A172 (cell line): ENCODE results near the gene RAPGEF2. TPM values are rescaled to one million over a fixed set of nuclear protein-coding genes. Genes with fewer than 3 reads are reported as not detected.
"Not testable (repeated sequence)": the region's sequence is repeated elsewhere in the genome, so short reads cannot be mapped to it uniquely, and the experiment has no call there.

Experiments used
- DNase-seq: peaks from one replicate; pipeline ENCODE4 v3.0.0-alpha.2; 2015; ENCODE audit warnings: low spot score
- total RNA-seq: library from RNA; depleted of rRNA; stranded (reverse); fragments of >200 nt; shearing (Covaris generic); gene quantifications from 2 replicates; pipeline ENCODE4 v1.2.3, GENCODE V29; 2014

RAPGEF2 gene
- total RNA-seq, 1 experiment from 2014 or later, result 30.0 TPM

DNA sequence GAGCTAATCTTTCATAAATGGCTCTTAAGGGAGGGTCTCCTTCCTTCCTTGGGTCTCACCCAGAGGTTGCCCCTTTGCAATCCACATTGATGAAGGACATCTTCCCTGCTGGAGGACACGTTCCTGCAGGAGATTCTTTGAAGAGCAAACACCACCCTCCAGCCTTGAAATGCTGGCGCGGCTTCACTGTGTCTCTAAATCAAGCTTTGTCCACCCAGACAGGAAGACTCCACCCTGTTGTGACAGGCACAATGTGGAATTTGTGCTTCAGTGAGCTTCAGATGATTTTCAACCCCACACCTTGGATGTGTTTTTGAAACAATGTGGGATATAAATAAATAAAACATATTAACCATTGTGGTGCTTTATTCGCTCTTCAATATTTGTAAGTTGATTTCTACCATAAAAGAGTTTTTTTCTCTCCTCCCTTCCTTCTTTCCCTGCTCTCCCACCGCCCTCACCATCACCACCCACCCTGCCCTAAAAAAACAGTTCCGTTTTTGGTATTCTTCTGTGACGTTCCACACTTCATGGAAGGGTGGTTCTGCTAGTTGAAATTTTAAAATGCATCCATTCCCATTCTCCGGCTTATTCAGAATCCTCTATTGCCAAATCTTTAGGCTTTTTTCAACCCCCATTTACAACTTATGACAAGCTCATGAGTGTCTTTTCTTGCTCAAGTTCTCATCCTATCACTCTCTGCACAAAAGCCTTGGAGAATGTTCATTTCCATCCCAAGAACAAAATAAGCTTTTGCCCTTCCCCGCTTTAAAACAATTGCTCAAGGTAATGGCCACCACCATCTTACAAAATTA is 264.3 kb downstream of the RAPGEF2 start:
- DNase-seq, result peak; percentile 74

GRCh38 chr4:159367781-159368080 is 264.9 kb downstream of the RAPGEF2 start:
- DNase-seq, result no peak

GRCh38 chr4:159368320-159368719 is 265.4 kb downstream of the RAPGEF2 start:
- peak; percentile 79 for DNase-seq

DNA sequence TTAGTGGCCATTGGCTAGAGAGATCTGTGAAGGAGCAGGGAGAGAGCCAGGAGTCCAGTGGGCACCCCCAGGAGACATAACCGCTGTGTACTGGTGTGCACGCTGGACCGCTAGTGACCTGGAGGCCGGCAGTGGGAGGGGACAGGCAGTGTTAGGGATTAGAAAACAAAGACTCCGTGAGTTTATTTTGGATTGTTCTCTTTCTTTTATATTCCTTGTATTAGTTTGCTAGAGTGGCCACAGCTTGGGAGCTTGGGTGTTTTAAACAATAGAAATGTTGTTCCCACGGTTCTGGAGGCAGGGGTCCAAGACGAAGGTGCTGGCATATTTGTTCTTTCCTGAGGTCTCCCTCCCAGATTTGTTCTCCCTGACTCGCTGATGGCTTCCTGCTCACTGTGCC is 266.4 kb downstream of the RAPGEF2 start:
- DNase-seq, result no peak

- DNase-seq, result no peak
Observed at GRCh38 chr4:159370286-159370685, 267.4 kb downstream of the RAPGEF2 start.

DNA sequence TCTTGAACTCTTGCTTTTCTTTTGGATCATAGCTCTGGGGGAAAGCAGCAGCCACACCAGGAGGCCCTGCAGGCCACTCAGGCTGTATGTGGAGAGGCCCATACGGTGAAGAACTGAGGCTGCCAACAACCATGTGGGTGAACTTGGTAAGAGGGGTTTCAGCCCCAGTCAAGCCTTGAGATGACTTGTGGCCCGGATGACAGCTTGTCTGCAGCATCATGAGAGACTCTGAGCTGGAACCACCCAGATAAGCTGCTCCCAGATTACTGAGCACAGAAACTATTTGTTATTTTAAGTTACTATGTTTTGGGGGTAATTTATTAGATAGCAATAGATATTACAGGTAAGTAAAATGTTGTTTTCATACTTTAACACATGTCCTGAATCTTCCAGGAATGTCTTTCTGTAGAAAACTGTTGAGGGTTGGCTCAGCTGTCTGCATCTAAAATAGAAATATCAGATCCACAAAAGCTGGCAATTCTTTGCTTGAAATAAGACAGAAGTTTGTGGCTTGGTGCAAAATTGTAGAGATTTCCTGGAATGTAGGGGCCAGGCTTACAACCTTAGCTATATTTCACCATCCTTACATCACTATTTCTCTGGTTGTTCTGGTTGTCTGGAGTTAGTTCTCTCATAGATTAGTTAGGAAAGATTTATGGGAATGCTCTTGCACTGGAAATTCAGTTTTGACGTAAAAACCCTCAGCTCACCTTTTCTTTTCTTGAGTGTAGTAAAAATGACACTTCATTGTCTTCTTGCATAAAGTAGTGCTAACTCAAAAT is 272.1 kb downstream of the RAPGEF2 start:
- no peak for DNase-seq

DNA sequence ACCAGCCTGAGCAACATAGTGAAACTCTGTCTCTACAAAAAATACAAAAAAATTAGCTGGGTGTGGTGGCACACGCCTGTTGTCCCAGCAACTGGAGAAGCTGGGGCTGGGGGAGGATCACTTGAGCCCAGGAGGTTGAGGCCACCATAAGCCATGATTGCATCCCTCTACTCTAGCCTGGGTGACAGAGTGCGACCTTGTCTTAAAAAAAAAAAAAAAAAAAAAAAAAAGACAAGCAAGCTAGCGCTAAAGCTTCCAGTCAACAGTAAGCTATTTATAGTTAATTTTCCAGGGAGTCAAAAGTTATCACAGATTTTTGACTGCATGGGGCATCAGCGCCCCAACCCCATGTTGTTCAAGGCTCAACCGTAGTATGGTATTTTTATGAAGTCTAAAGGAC is 273.4 kb downstream of the RAPGEF2 start:
- DNase-seq, result no peak

- DNase-seq, result no peak
Observed at GRCh38 chr4:159378056-159378616, 275.3 kb downstream of the RAPGEF2 start.

DNA sequence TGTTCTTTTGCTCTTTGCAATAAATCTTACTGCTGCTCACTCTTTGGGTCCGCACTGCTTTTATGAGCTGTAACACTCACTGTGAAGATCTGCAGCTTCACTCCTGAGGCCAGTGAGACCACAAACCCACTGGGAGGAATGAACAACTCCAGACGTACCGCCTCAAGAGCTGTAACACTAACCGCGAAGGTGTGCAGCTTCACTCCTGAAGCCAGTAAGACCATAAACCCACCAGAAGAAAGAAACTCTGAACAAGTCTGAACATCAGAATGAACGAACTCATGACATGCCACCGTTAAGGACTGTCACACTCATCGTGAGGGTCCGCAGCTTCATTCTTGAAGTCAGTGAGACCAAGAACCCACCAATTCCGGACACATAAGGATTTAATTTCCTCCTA is 276.2 kb downstream of the RAPGEF2 start:
- DNase-seq, result not testable (repeated sequence)

DNA sequence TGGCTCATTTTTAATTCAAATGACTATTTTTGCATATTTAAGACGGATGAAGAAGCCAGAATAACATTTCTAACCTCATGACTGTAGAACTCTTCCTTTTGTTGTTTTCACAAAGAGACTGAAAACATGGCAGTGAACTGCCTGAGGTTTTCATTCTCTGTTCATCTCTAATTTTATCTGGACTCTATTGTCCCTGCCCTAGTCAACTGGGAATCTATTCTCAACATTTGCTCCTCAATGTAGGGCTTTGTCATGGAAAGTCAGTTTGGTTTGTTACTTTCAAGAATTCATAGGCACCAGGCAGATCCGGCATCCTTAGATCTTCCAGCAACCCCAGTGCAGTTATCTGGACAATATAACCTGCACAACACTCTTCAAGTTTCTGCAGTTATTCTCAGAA is 277.0 kb downstream of the RAPGEF2 start:
- DNase-seq, result no peak

DNA sequence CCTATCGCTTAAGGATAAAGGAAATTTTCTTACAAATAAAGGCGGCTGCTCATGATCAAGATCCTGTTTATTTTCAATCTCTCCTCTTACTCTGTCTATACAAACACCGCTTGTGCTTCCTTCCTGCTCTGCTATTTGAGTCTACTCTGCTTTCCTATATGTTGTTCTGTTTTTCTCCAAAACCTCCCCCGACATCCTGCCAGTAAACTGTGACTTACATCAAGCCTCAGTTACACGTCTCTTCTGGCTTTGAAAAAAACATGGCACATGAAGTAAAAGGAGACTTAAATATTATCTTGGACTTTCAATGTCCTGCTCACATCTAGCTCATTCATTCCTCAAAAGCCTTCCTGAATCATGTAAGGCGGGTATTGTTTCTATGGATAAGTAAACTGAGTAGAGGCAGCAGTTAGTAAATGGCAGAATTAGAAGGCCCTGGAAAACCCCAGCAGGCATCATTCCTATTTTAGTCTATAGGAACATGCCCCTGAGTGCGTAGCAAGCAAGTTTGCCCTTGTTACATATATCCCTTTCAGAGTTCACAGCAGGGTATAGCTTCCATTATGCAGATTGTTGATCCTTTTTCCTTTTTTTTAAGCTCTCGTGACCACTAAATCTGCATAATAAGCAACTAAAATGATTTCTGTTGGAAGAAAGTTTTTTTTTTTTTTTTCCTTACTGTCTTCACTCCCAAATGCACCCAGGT is 280.1 kb downstream of the RAPGEF2 start:
- no peak for DNase-seq

- DNase-seq, result no peak
Observed at GRCh38 chr4:159383562-159383931, 280.7 kb downstream of the RAPGEF2 start.

- no peak for DNase-seq
Observed at GRCh38 chr4:159384017-159384416, 281.1 kb downstream of the RAPGEF2 start.

- DNase-seq, result no peak
Observed at GRCh38 chr4:159384632-159385031, 281.8 kb downstream of the RAPGEF2 start.

DNA sequence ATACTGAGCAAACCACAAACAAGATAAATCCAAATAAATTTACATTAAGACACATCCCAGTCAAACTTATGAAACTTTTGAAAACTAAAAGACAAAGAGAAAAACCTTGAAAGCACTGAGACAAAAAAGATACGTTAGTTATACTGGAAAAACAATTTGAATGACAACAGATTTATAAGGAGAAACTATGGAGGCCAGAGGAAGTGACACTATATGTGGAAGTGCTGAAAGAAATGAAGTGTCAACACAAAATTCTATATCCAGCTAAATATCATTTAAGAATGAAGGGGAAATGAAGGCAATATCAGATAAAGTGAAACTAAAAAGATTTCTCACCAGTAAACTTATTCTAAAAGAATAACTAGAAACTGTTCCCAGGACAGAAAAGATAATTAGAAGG is 283.7 kb downstream of the RAPGEF2 start:
- DNase-seq, result no peak

GRCh38 chr4:159389756-159390155 is 286.9 kb downstream of the RAPGEF2 start:
- no peak for DNase-seq

GRCh38 chr4:159390648-159391047 is 287.8 kb downstream of the RAPGEF2 start:
- peak; percentile 98 for DNase-seq

DNA sequence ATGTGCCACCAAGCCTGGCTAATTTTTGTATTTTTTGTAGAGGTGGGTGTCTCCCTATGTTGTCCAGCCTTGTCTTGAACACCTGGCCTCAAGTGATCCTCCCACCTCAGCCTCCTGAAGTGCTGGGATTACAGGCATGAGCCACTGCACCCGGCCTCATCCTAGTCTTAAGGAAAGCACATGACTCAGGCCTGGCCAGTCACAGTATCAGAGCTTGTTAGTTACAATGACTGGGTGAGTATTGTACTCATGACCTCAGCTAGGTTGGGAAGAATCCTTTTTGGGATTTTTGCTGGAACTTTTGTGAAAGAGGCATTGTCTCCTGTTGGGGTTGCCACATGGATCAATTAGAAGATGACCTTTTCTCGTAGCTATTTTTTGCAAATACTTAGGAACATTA is 292.8 kb downstream of the RAPGEF2 start:
- no peak for DNase-seq

DNA sequence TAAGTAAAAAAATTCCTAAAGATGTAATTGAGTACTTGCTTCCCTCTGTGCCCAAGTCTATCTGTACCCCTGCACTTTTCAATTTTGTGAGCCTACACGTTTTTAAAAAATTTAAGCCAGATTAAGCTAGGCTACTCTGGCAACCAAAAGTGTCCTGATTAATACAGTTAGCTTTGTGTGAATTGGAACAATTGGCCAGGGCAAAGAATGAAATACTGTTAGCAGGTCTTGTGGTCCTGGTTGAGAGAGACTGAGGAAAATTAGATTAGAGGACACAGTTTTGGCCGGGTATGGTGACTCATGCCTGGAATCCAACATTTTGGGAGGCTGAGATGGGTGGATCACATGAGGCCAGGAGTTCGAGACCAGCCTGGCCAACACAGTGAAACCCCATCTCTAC is 293.3 kb downstream of the RAPGEF2 start:
- no peak for DNase-seq

DNA sequence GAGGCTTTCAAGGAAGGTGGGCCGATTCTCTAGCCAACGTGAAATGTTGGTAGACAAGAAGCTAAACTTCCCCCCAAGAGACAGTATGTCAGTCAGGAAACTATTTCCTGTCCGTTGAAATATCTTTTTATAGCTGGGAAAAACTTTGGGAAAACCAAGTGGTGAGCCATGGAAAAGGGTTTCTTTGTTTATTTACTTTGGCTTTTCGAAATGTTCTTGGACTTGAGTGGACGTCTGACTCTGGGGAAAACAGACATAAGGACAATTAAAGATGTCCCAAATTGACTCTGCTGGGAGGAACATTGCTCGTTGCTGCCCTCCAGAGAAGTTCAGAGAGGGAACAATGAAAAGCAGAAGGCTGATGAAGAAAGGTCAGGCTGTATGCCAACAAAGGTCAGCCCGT is 295.4 kb downstream of the RAPGEF2 start:
- peak; percentile 64 for DNase-seq

DNA sequence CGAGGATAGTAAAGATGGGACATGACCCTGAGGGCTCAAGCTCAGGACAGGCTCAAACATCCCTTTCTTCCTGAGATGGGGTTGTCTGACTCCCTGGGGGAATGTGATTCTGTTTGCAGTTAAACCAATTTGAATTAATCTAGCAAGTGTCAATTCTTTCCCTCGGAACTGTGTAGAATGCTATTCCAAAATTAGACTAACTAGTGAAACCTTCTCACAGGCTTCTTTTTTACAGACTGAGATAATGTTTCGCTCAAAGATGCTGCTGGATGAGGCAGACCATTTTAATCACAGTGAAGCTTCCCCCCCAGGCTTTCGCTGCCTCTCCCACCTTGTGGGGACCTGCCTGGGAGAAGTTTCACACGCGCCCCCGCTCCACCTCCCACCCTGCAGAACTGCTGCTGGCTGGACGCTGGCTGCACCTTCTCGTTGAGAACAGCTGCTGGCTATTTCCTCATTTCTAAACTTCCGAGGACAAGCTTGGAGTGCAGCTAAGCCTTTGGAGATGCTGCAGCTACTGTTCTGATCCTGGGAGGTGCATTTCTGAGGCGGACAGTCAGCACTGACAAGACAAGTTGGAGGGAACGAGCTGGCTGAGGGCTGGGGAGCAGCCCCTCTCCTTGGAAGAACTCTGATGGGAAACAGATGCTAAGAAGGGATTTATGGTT is 297.8 kb downstream of the RAPGEF2 start:
- no peak for DNase-seq

DNA sequence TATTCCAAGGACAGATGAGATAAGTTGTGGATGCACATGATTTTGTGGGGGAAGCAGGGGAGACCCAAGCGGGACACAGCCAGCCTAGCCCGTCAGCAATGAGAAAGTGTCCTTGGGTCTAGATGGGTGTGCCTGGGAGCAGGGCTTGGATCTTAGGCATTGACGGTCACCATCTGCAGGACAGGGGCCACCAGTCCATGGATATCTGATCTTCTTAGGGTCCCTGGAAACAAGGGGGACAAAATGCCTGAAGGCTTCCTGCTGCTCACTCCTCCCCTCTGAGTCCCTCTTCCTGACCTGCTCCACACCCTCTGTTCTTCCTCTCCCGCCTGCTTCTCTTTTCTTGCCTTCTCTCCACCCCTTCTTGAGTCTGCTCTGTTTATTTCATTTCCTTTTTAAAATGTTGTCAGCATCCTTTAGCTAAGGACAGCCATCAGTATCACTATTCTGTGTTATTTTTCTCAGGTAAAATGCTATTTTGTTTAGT is 298.4 kb downstream of the RAPGEF2 start:
- DNase-seq, result no peak
